Stimulated activated CD8-positive, alpha-beta memory T cell treated with anti-CD3 and anti-CD28 coated beads, Interleukin-7, amount 100 ng/mL, for 4 hours (primary cell): ENCODE measurements around the gene CLASRP.
"Not testable (repeated sequence)": the region's sequence is repeated elsewhere in the genome, so short reads cannot be mapped to it uniquely, and the experiment has no call there.

ENCODE experiments used
- DNase-seq, 2 donors: peaks; one replicate each; pipeline ENCODE4 v3.0.0-alpha.2; 2020; ENCODE audit warnings: low read depth in 2 of 2

CLASRP gene

GRCh38 chr19:45038931-45039893 is at the start of gene CLASRP:
Gene CLASRP, plus strand, starts transcription at chr19:45039045. Its CDS starts 1,168 bp downstream, at chr19:45040213.
- DNase-seq = peak; percentile 68 to 81

GRCh38 chr19:44990459-44990858 is 48.4 kb upstream of the CLASRP start:
- DNase-seq = no peak

GRCh38 chr19:44990966-44991365 is 47.9 kb upstream of the CLASRP start:
- DNase-seq = no peak

- DNase-seq = no peak
Observed at GRCh38 chr19:44992336-44993163, 46.3 kb upstream of the CLASRP start.

GRCh38 chr19:44993526-44993925 is 45.3 kb upstream of the CLASRP start:
- DNase-seq = no peak

- DNase-seq = no peak
Observed at GRCh38 chr19:44993926-44994537, 44.8 kb upstream of the CLASRP start.

- no peak for DNase-seq
Observed at GRCh38 chr19:44998025-44998424, 40.8 kb upstream of the CLASRP start.

GRCh38 chr19:44999131-44999925 is 39.5 kb upstream of the CLASRP start:
- DNase-seq = not testable (repeated sequence)

- not testable (repeated sequence) for DNase-seq
Observed at GRCh38 chr19:45000665-45001064, 38.2 kb upstream of the CLASRP start.

- peak; percentile 88 to 94 for DNase-seq
Observed at GRCh38 chr19:45001087-45001739, 37.6 kb upstream of the CLASRP start, which contains the start of gene RELB. Gene RELB, plus strand, starts transcription at chr19:45001464. Its CDS starts 116 bp downstream, at chr19:45001580.

GRCh38 chr19:45003485-45003884 is 35.4 kb upstream of the CLASRP start:
- DNase-seq = no peak

- DNase-seq = no peak
Observed at GRCh38 chr19:45005787-45006186, 33.1 kb upstream of the CLASRP start.

GRCh38 chr19:45008552-45008951 is 30.3 kb upstream of the CLASRP start:
- no peak for DNase-seq

GRCh38 chr19:45009625-45010255 is 29.1 kb upstream of the CLASRP start:
- DNase-seq = no peak

GRCh38 chr19:45010306-45010705 is 28.5 kb upstream of the CLASRP start:
- DNase-seq = no peak

GRCh38 chr19:45011959-45012358 is 26.9 kb upstream of the CLASRP start:
- DNase-seq = no peak

- DNase-seq = peak; percentile 65 to 73
Observed at GRCh38 chr19:45016388-45017314, 22.2 kb upstream of the CLASRP start.

GRCh38 chr19:45019187-45019586 is 19.7 kb upstream of the CLASRP start:
- DNase-seq = no peak

- no peak for DNase-seq
Observed at GRCh38 chr19:45020071-45020470, 18.8 kb upstream of the CLASRP start.
